NK-92 (cell line): ENCODE data around the gene RIMS1.

ENCODE experiments used
- DNase-seq: peaks from one replicate; lab custom pipeline; 2025; ENCODE audit not compliant: unreplicated experiment; lab: John Stamatoyannopoulos, UW

The RIMS1 gene

GRCh38 chr6:72218125-72218524 is 331.8 kb downstream of the RIMS1 start:
- no peak for DNase-seq

GRCh38 chr6:72219536-72219935 is 333.2 kb downstream of the RIMS1 start:
- DNase-seq = no peak

- no peak for DNase-seq
Observed at GRCh38 chr6:72238021-72238420, 351.7 kb downstream of the RIMS1 start.

GRCh38 chr6:72238900-72239299 is 352.6 kb downstream of the RIMS1 start:
- no peak for DNase-seq

- DNase-seq = no peak
Observed at GRCh38 chr6:72245565-72245964, 359.2 kb downstream of the RIMS1 start.

GRCh38 chr6:72246926-72247325 is 360.6 kb downstream of the RIMS1 start:
- no peak for DNase-seq

GRCh38 chr6:72248621-72249020 is 362.3 kb downstream of the RIMS1 start:
- DNase-seq = no peak

GRCh38 chr6:72250664-72251063 is 364.3 kb downstream of the RIMS1 start:
- no peak for DNase-seq

- DNase-seq = no peak
Observed at GRCh38 chr6:72260489-72260888, 374.1 kb downstream of the RIMS1 start.

GRCh38 chr6:72261554-72261953 is 375.2 kb downstream of the RIMS1 start:
- no peak for DNase-seq

- no peak for DNase-seq
Observed at GRCh38 chr6:72262254-72262653, 375.9 kb downstream of the RIMS1 start.

GRCh38 chr6:72267470-72267869 is 381.1 kb downstream of the RIMS1 start:
- DNase-seq = no peak

- no peak for DNase-seq
Observed at GRCh38 chr6:72271531-72271930, 385.2 kb downstream of the RIMS1 start.

- DNase-seq = no peak
Observed at GRCh38 chr6:72272958-72273357, 386.6 kb downstream of the RIMS1 start.

GRCh38 chr6:72275888-72276287 is 389.5 kb downstream of the RIMS1 start:
- no peak for DNase-seq

GRCh38 chr6:72282201-72282600 is 395.9 kb downstream of the RIMS1 start:
- DNase-seq = no peak

- DNase-seq = no peak
Observed at GRCh38 chr6:72283571-72283970, 397.2 kb downstream of the RIMS1 start.

- DNase-seq = no peak
Observed at GRCh38 chr6:72286911-72287311, 400.6 kb downstream of the RIMS1 start.

GRCh38 chr6:72287801-72288200 is 401.5 kb downstream of the RIMS1 start:
- DNase-seq = no peak

- DNase-seq = no peak
Observed at GRCh38 chr6:72288592-72288991, 402.2 kb downstream of the RIMS1 start.

- no peak for DNase-seq
Observed at GRCh38 chr6:72290620-72291019, 404.3 kb downstream of the RIMS1 start.

GRCh38 chr6:72296375-72296774 is 410.0 kb downstream of the RIMS1 start:
- DNase-seq = no peak

- no peak for DNase-seq
Observed at GRCh38 chr6:72305971-72306370, 419.6 kb downstream of the RIMS1 start.
